HG03520 (cell line): Measurements from ENCODE around the gene STAG1.
"Not testable (repeated sequence)": the region's sequence is repeated elsewhere in the genome, so short reads cannot be mapped to it uniquely, and the experiment has no call there.

Experiments used
- ATAC-seq: cut with Tn5 transposase; IDR thresholded peaks from one replicate; pipeline ENCODE4 v1.9.1; 2021; ENCODE audit warnings: mild to moderate bottlenecking, moderate library complexity; ENCODE audit not compliant: unreplicated experiment

Gene STAG1

GRCh38 chr3:136653628-136654027 is 98.5 kb downstream of the STAG1 start:
- ATAC-seq, result no peak

- no peak for ATAC-seq
Observed at GRCh38 chr3:136651581-136651980, 100.6 kb downstream of the STAG1 start.

- ATAC-seq, result no peak
Observed at GRCh38 chr3:136650461-136650860, 101.7 kb downstream of the STAG1 start.

GRCh38 chr3:136645915-136646314 is 106.3 kb downstream of the STAG1 start:
- no peak for ATAC-seq

- ATAC-seq, result no peak
Observed at GRCh38 chr3:136644212-136644611, 108.0 kb downstream of the STAG1 start.

GRCh38 chr3:136643380-136643779 is 108.8 kb downstream of the STAG1 start:
- ATAC-seq, result not testable (repeated sequence)

- no peak for ATAC-seq
Observed at GRCh38 chr3:136642711-136643110, 109.5 kb downstream of the STAG1 start.

- ATAC-seq, result no peak
Observed at GRCh38 chr3:136639069-136639468, 113.1 kb downstream of the STAG1 start.

GRCh38 chr3:136637176-136637575 is 115.0 kb downstream of the STAG1 start:
- no peak for ATAC-seq

- ATAC-seq, result no peak
Observed at GRCh38 chr3:136634821-136635220, 117.4 kb downstream of the STAG1 start.

GRCh38 chr3:136632625-136633081 is 119.5 kb downstream of the STAG1 start:
- ATAC-seq, result no peak

GRCh38 chr3:136631424-136631823 is 120.8 kb downstream of the STAG1 start:
- no peak for ATAC-seq

- no peak for ATAC-seq
Observed at GRCh38 chr3:136630915-136631314, 121.3 kb downstream of the STAG1 start.

- no peak for ATAC-seq
Observed at GRCh38 chr3:136626493-136626892, 125.7 kb downstream of the STAG1 start.

- ATAC-seq, result no peak
Observed at GRCh38 chr3:136624894-136625815, 127.0 kb downstream of the STAG1 start.

- ATAC-seq, result no peak
Observed at GRCh38 chr3:136624371-136624770, 127.8 kb downstream of the STAG1 start.

- no peak for ATAC-seq
Observed at GRCh38 chr3:136621628-136622027, 130.6 kb downstream of the STAG1 start.

GRCh38 chr3:136620436-136620835 is 131.7 kb downstream of the STAG1 start:
- ATAC-seq, result no peak

- ATAC-seq, result not testable (repeated sequence)
Observed at GRCh38 chr3:136617969-136618525, 134.1 kb downstream of the STAG1 start.

GRCh38 chr3:136617198-136617597 is 135.0 kb downstream of the STAG1 start:
- no peak for ATAC-seq

GRCh38 chr3:136612512-136612911 is 139.7 kb downstream of the STAG1 start:
- no peak for ATAC-seq

GRCh38 chr3:136606990-136607389 is 145.2 kb downstream of the STAG1 start:
- no peak for ATAC-seq
